ENCODE data around the gene COL9A2. TPM values are rescaled to one million over a fixed set of nuclear protein-coding genes. Genes with fewer than 3 reads are reported as not detected.

COL9A2 gene
- total and polyA plus RNA-seq, 5 donors: 0.40 to 2.0 (median 1.3) TPM

GRCh38 chr1:40310983-40311642 lies 6.0 kb downstream of the COL9A2 start:
- intact Hi-C loops (cut with DNase I): loop anchor here in 1 of 4 donors (10.0 kb wide), 1 partner anchor 156 kb away; no protein-coding TSS in a partner anchor
- Histone ChIP-seq H3K4me3 (ENCODE audit: low read length) (no peak overlapping the region), H3K27me3 (ENCODE audit: control insufficient read depth, insufficient read depth) (no peaks in the 10 kb centered on the region), H3K9me3 (ENCODE audit: control insufficient read depth, low read length) (no peaks in the 10 kb centered on the region), H3K27ac (ENCODE audit: low read length) (no peak overlapping the region), H3K4me1 (ENCODE audit: control insufficient read depth, insufficient read depth, low read length) (peaks cover 5% of the 10 kb centered on the region)
- 81% methylated on average over 22 of the region's 22 CpGs for WGBS
- no peak for DNase-seq
- ATAC-seq: no peak

- ATAC-seq (no peak), DNase-seq (no peak)
- H3K27me3 ChIP-seq (ENCODE audit: control insufficient read depth, insufficient read depth): no peaks in the 10 kb centered on the region
- no peaks in the 10 kb centered on the region for H3K9me3 ChIP-seq (ENCODE audit: control insufficient read depth, low read length)
- H3K27ac ChIP-seq (ENCODE audit: low read length): no peak overlapping the region
- intact Hi-C loops (cut with DNase I): loop anchor here in 1 of 4 donors (10.0 kb wide), 1 partner anchor 155 kb away; no protein-coding TSS in a partner anchor
- peaks cover 3% of the 10 kb centered on the region for H3K4me1 ChIP-seq (ENCODE audit: control insufficient read depth, insufficient read depth, low read length)
- no peak overlapping the region for H3K4me3 ChIP-seq (ENCODE audit: low read length)
- WGBS: 97% methylated on average over 2 of the region's 2 CpGs
These were observed 7.0 kb downstream of the COL9A2 start for GRCh38 chr1:40310129-40310461.

GRCh38 chr1:40309374-40310128 lies 7.5 kb downstream of the COL9A2 start:
- DNase-seq (peak in 1 of 3 donors; percentile 56), ATAC-seq (peak in 1 of 2 donors; percentile 30)
- Histone ChIP-seq H3K4me1 (ENCODE audit: control insufficient read depth, insufficient read depth, low read length) (peaks cover 3% of the 10 kb centered on the region), H3K27ac (ENCODE audit: low read length) (no peak overlapping the region), H3K27me3 (ENCODE audit: control insufficient read depth, insufficient read depth) (no peaks in the 10 kb centered on the region), H3K9me3 (ENCODE audit: control insufficient read depth, low read length) (no peaks in the 10 kb centered on the region), H3K4me3 (ENCODE audit: low read length) (no peak overlapping the region)
- intact Hi-C loops (cut with DNase I): loop anchor here in 1 of 4 donors (10.0 kb wide), 1 partner anchor 155 kb away; no protein-coding TSS in a partner anchor
- 66% methylated on average over 8 of the region's 8 CpGs for WGBS

- no peaks in the 10 kb centered on the region for H3K27me3 ChIP-seq (ENCODE audit: control insufficient read depth, insufficient read depth)
- H3K4me1 ChIP-seq (ENCODE audit: control insufficient read depth, insufficient read depth, low read length): peaks cover 3% of the 10 kb centered on the region
- intact Hi-C loops (cut with DNase I): no loop called here
- 47% methylated on average over 6 of the region's 6 CpGs for whole genome bisulfite sequencing
- H3K4me3 ChIP-seq (ENCODE audit: low read length): no peak overlapping the region
- no peaks in the 10 kb centered on the region for H3K9me3 ChIP-seq (ENCODE audit: control insufficient read depth, low read length)
- no peak overlapping the region for H3K27ac ChIP-seq (ENCODE audit: low read length)
- peak; percentile 39 to 79 for ATAC-seq
- DNase-seq: peak; percentile 54 to 84 (median 83)
These were observed 8.9 kb downstream of the COL9A2 start for GRCh38 chr1:40308036-40308727.

- Histone ChIP-seq H3K9me3 (ENCODE audit: control insufficient read depth, low read length) (no peaks in the 10 kb centered on the region), H3K27me3 (ENCODE audit: control insufficient read depth, insufficient read depth) (no peaks in the 10 kb centered on the region), H3K4me1 (ENCODE audit: control insufficient read depth, insufficient read depth, low read length) (peaks cover 3% of the 10 kb centered on the region), H3K4me3 (ENCODE audit: low read length) (no peak overlapping the region), H3K27ac (ENCODE audit: low read length) (no peak overlapping the region)
- intact Hi-C loops (cut with DNase I): no loop called here
- ATAC-seq (no peak), DNase-seq (no peak)
- WGBS: 97% methylated on average over 6 of the region's 6 CpGs
These were observed 9.9 kb downstream of the COL9A2 start for GRCh38 chr1:40307186-40307585.

GRCh38 chr1:40306296-40306695 lies 10.8 kb downstream of the COL9A2 start:
- intact Hi-C loops (cut with DNase I): no loop called here
- WGBS: 95% methylated on average over 4 of the region's 4 CpGs
- no peak overlapping the region for H3K4me3 ChIP-seq (ENCODE audit: low read length)
- no peaks in the 10 kb centered on the region for H3K27me3 ChIP-seq (ENCODE audit: control insufficient read depth, insufficient read depth)
- ATAC-seq: no peak
- H3K9me3 ChIP-seq (ENCODE audit: control insufficient read depth, low read length): no peaks in the 10 kb centered on the region
- peaks cover 3% of the 10 kb centered on the region for H3K4me1 ChIP-seq (ENCODE audit: control insufficient read depth, insufficient read depth, low read length)
- no peak overlapping the region for H3K27ac ChIP-seq (ENCODE audit: low read length)
- DNase-seq: no peak

GRCh38 chr1:40305871-40306270 lies 11.2 kb downstream of the COL9A2 start:
- Histone ChIP-seq H3K9me3 (ENCODE audit: control insufficient read depth, low read length) (no peaks in the 10 kb centered on the region), H3K27me3 (ENCODE audit: control insufficient read depth, insufficient read depth) (no peaks in the 10 kb centered on the region), H3K27ac (ENCODE audit: low read length) (no peak overlapping the region), H3K4me1 (ENCODE audit: control insufficient read depth, insufficient read depth, low read length) (peaks cover 3% of the 10 kb centered on the region), H3K4me3 (ENCODE audit: low read length) (no peak overlapping the region)
- DNase-seq: no peak
- ATAC-seq: no peak
- 75% methylated on average over 2 of the region's 2 CpGs for WGBS
- intact Hi-C loops (cut with DNase I): no loop called here

GRCh38 chr1:40305451-40305850 lies 11.6 kb downstream of the COL9A2 start:
- Histone ChIP-seq H3K27ac (ENCODE audit: low read length) (no peak overlapping the region), H3K9me3 (ENCODE audit: control insufficient read depth, low read length) (no peaks in the 10 kb centered on the region), H3K4me1 (ENCODE audit: control insufficient read depth, insufficient read depth, low read length) (peaks cover 3% of the 10 kb centered on the region), H3K4me3 (ENCODE audit: low read length) (no peak overlapping the region), H3K27me3 (ENCODE audit: control insufficient read depth, insufficient read depth) (no peaks in the 10 kb centered on the region)
- no peak for DNase-seq
- WGBS: 76% methylated on average over 5 of the region's 5 CpGs
- intact Hi-C loops (cut with DNase I): no loop called here
- ATAC-seq: no peak

GRCh38 chr1:40303790-40304189 lies 13.3 kb downstream of the COL9A2 start:
- peak in 1 of 3 donors; percentile 65 for DNase-seq
- Histone ChIP-seq H3K27ac (ENCODE audit: low read length) (no peak overlapping the region), H3K9me3 (ENCODE audit: control insufficient read depth, low read length) (no peaks in the 10 kb centered on the region), H3K27me3 (ENCODE audit: control insufficient read depth, insufficient read depth) (no peaks in the 10 kb centered on the region), H3K4me1 (ENCODE audit: control insufficient read depth, insufficient read depth, low read length) (peaks cover 3% of the 10 kb centered on the region), H3K4me3 (ENCODE audit: low read length) (no peak overlapping the region)
- no peak for ATAC-seq
- intact Hi-C loops (cut with DNase I): no loop called here
- 66% methylated on average over 33 of the region's 33 CpGs for WGBS

GRCh38 chr1:40303051-40303771 lies 13.9 kb downstream of the COL9A2 start:
- H3K4me3 ChIP-seq (ENCODE audit: low read length): no peak overlapping the region
- no peaks in the 10 kb centered on the region for H3K9me3 ChIP-seq (ENCODE audit: control insufficient read depth, low read length)
- no peak overlapping the region for H3K27ac ChIP-seq (ENCODE audit: low read length)
- peaks cover 2% of the 10 kb centered on the region for H3K4me1 ChIP-seq (ENCODE audit: control insufficient read depth, insufficient read depth, low read length)
- WGBS: 78% methylated on average over 38 of the region's 38 CpGs
- no peaks in the 10 kb centered on the region for H3K27me3 ChIP-seq (ENCODE audit: control insufficient read depth, insufficient read depth)
- intact Hi-C loops (cut with DNase I): no loop called here
- no peak for ATAC-seq
- no peak for DNase-seq

All from right cardiac atrium (tissue), 5 donors.